ENCODE data around the gene ETV6.

DNA sequence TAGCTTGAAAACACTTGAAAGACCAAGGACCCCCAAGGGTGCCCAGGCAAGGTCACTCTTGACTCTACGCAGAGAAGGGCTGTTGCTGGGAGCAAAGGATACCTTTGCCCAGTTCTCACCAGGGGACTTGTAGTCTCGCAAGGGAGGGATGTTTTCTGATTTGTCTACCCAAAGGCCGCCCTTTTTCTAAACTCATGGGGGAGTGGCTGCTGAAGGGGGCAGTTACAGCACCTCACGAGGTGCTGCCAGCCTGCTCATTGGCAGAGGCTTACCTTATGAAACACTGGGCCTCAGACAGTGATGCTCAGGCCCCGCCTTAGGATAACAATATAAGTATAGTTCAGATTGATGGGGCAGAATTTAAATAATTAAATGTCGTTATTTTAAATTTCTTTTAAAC, 107.0 kb downstream of the ETV6 start:
- TF ChIP-seq, protein P1, sequence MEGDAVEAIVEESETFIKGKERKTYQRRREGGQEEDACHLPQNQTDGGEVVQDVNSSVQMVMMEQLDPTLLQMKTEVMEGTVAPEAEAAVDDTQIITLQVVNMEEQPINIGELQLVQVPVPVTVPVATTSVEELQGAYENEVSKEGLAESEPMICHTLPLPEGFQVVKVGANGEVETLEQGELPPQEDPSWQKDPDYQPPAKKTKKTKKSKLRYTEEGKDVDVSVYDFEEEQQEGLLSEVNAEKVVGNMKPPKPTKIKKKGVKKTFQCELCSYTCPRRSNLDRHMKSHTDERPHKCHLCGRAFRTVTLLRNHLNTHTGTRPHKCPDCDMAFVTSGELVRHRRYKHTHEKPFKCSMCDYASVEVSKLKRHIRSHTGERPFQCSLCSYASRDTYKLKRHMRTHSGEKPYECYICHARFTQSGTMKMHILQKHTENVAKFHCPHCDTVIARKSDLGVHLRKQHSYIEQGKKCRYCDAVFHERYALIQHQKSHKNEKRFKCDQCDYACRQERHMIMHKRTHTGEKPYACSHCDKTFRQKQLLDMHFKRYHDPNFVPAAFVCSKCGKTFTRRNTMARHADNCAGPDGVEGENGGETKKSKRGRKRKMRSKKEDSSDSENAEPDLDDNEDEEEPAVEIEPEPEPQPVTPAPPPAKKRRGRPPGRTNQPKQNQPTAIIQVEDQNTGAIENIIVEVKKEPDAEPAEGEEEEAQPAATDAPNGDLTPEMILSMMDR (optimal IDR thresholded peaks at IDR 0.05 in 1 of 3, IDR thresholded peaks at IDR 0.05 in 1 of 3, conservative IDR thresholded peaks at IDR 0.05 in 1 of 3; ENCODE audit: extremely low read depth in 1 of 3, insufficient read depth in 2 of 3, low read length in 3 of 3), result no peak
- no peak for TF ChIP-seq EZH2 (IDR thresholded peaks at IDR 0.05; ENCODE audit: low read length)
